HG03342 (cell line): Measurements from ENCODE around the gene ANKRD34A.
"Not testable (repeated sequence)": the region's sequence is repeated elsewhere in the genome, so short reads cannot be mapped to it uniquely, and the experiment has no call there.

ENCODE experiments used
- ATAC-seq: cut with Tn5 transposase; IDR thresholded peaks from one replicate; pipeline ENCODE4 v1.9.1; 2021; ENCODE audit warnings: mild to moderate bottlenecking, moderate library complexity; ENCODE audit not compliant: unreplicated experiment

ANKRD34A gene

DNA sequence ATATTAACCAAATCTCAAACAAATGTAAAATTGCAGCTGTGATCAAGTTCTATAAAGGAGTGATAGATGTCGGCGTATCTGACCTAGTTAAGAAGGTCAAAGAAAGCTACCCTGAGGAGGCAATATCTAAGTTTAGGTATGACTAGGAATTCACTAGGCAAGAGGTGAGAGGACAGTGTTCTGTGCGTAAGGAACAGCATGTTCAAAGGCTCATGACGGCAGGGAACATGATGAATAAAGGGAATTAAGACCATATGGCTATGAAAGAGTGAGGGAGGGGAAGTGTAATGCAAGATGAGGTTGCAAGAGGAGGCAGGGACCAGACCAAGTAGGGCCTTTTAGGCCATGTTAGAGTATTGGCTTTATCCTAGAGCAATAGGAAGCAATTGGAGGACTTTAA, 15.2 kb downstream of the ANKRD34A start:
- no peak for ATAC-seq

DNA sequence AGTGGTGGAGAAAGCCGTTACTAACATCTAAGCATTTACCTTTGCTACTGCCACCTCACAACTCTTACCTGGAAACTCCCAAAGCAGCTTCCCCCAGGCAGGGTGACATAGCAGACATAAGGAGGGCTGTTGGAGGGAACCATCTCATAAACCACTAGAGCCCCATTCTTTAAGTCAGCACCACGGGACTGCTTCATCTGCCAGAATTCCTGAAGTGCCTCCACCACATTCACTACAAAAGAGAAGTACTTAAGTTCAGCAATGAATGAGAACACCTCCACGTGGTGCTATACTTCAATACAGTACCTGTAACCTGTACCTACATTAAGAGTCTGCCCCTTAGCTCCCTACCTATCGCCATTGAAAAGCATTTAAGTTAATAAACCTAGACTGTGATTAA, 16.8 kb downstream of the ANKRD34A start:
- no peak for ATAC-seq

DNA sequence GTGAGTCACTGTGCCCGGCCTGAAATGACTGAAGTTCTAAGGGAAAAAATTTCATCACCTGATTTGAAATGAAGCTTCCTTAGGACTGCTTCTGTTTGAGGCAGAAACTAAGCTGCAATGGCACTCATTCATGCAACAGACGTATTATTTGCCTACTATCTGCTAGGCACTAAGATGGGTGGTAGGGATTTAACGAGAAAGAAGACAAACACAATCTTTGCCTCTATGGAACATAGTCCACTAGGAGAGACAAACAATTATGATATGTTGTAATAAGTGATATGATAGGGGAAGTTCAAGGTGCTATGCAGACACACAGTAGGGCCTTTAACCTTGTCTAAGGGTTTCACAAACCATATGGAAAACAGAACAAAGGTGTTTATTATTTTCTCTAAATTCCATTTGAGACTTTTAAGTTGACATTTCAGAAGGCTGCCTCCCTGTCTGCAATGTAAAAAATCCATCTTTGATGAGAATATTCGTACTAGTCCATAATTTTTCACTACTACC, 17.8 kb downstream of the ANKRD34A start:
- ATAC-seq, result no peak

DNA sequence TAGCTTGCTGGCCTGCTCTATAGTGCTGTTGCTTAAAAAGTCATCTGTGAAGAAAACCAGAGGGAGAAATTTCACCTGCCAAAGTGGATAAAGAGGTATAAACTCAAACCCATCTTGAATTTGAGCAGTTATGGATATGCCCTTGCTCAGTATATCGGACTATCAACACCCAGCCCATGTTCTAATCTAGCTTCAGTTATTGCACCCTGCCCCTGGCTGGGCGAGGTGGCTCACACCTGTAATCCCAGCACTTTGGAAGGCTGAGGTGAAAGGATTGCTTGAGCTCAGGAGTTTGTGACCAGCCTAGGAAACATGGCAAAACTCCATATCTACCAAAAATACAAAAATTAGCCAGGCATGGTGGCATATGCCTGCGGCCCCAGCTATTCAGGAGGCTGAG, 19.8 kb downstream of the ANKRD34A start:
- ATAC-seq, result no peak

DNA sequence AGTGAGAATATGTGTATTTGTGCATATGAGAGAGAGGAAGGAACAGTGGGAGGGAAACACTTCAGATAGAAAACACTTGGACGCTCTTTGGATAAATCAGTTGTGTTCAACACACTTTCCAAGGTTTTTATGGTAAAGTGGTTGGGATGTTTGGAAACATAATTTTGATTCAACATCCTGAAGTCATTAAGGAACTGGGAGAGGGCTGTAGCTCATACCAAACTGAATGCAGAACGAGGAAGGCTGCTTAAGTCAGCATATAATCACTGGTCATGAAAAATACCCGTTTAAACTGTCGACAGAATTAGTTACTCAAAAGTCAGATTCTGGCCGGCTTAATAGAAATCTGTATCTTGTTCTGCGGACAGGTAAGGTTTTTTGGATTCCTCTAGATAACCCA, 21.5 kb downstream of the ANKRD34A start:
- no peak for ATAC-seq

DNA sequence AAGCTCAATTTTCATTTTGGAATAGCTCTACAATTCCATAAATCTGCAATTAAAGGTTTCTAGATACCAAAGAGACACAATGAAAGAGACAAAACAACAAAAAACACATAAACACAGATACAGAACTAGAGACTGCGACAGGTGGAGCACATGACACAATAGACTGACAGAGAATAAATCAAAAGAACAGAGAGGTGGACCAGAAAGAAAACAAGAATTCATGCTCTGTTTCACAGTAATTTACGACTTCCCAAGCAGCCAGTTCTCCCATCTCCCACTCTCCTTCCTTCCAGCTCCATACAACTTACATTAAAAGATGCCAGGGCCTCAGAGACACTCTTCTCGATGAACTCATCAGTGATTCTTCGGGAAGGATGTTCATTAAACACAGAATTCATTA, 22.0 kb downstream of the ANKRD34A start:
- no peak for ATAC-seq

DNA sequence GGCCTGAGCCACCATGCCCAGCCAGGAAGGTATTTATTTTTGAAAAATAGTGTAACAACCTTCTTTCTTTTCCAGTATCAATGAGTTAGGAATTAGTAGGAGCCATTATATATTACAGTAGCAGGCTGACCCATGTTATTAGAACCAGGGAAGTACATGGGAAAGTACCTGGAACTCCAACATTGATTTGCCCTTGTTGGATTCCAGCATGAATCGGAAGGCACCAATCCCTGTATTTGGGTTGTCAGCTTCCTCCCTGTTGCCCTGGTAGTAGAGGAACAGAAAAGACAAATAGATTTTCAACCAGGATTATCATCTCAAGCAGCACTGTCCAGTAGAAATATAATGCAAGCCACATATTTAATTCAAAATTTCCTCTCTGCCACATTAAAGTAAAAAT, 26.9 kb downstream of the ANKRD34A start:
- ATAC-seq, result no peak

DNA sequence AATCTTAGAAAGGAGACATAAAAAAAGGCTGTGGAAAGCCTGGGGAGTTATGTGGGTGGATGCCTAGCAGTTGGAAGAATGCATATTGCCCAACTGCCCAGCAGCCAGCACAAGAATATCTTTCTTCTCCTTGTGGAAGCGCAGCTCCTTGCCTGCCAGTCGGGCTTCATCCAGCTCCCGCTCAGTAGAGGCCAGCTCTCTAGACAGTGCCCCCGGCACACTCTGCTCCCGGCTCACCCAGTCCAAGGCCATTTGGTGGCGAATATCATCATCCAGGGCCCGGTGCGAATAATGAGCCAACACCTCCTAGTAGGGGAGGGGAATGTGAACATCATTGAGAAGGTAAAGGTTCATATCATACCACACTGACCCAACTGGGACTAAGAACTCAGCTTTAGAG, 28.1 kb downstream of the ANKRD34A start:
- ATAC-seq, result no peak

DNA sequence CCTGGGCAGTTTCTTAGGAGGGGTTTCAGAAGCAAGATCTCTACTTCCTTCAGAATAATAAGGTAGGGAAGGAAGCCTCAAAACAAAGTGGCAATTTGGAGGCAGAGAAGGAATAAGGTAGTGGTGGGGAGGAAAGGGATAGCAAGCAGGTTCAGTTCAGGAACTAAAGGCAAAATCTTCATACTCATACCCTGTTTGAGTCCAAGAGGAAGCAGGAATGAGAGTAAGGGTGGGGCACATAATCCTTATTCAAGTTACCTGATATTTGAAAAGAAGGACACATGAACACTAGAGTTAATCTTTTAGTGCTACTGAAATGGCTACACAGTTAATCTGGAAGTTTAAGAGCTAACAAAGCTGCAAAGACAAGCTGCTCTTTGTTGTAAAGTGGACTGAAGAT, 28.7 kb downstream of the ANKRD34A start:
- no peak for ATAC-seq

DNA sequence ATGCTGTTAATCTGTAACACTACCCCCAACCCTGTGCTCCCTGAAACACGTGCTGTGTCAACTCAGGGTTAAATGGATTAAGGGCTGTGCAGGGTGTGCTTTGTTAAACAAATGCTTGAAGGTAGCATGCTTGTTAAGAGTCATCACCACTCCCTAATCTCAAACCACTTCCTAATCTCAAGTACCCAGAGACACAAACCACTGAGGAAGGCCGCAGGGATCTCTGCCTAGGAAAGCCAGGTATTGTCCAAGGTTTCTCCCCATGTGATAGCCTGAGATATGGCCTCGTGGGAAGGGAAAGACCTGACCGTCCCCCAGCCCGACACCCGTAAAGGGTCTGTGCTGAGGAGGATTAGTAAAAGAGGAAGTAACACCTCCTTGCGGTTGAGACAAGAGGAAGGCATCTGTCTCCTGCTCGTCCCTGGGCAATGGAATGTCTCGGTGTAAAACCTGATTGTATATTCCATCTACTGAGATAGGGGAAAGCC, 31.8 kb downstream of the ANKRD34A start:
- ATAC-seq, result not testable (repeated sequence)

DNA sequence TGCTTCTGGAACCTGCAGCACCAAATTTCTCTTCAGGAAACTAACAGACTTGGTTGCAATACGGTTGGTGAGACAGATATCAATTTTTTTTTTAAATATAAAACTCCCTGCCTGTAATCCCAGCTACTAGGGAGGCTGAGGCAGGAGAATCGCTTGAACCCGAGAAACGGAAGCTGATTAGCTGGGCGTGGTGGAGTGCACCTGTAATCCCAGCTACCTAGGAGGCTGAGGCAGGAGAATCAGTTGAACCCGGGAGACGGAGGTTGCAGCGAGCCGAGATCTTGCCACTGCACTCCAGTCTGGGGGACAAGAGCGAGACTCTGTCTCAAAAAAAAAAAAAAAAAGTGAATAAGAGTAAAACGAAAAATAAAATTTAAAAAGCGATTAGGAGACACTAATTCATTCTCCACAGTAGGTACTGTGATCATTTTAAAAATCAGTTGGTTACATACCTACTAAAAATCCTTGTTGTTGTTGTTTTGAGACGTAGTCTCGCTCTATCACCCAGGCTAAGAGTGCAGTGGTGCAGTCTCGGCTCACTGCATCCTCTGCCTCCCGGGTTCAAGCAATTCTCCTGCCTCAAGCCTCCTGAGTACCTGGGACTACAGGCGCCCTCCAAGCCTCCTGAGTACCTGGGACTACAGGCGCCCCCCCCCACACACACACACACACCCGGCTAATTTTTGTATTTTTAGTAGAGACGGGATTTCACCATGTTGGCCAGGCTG, 36.3 kb downstream of the ANKRD34A start:
- ATAC-seq, result no peak

DNA sequence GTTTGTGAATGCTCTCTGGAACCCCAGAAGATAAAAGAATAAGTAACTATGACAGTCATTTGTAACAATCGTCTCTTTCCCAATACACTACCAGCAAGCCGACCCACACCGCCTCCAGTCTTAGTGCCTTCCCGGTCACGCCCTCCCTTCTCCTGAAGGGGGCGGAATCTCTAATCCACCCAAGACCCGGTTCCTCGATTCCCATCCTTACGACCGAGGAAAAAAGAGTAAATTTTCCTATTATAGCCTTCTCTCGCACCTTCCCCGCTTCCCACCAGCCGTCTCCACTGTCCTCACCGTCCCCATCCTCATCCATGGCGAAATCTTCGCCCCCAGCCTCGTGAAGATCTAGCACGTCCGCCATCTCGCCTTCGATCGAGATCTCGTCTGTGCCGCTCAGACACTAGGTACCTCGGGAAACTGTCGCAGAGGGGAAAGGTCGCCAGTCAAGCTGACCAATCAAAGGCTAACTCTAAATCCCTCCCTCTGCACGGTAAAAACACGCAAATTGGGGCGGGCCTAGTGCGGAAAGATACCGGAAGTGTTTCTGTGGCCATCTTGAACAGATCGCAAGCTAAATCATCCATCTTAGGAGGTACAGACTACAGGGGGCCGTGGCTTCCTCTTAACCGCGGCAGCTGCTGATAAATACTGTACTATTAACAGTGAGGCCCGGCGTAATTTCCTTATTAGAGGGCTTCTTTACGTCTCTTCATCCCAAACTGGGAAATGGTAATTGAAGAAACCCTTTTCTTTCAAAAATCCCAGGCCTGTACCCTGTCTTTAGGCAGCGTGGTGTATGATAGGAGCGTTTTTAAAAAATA, 37.1 kb downstream of the ANKRD34A start, which contains the start of gene RBM8A:
RBM8A (minus strand) TSS at position 422 of the 824 bp plus-strand sequence; CDS start at position 364, 58 bp downstream.
- ATAC-seq, result peak; percentile 93

DNA sequence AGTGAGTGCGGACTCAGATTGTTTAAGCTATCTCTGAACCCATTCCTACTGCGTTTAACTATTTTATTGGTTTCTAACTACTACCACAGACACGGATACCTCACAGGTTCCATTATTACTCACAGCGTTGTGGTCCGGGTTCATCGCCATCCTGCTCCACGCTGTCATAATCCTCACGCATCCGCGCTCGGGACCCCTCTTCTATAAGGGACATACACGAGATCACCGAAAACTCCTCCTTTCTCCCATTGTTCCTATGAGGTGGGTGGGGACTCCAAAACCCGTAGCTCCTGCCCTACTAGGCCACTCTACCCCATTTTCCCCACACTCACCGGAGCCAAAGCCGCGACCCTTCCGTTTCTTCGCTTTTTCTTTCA, 37.7 kb downstream of the ANKRD34A start:
- no peak for ATAC-seq

DNA sequence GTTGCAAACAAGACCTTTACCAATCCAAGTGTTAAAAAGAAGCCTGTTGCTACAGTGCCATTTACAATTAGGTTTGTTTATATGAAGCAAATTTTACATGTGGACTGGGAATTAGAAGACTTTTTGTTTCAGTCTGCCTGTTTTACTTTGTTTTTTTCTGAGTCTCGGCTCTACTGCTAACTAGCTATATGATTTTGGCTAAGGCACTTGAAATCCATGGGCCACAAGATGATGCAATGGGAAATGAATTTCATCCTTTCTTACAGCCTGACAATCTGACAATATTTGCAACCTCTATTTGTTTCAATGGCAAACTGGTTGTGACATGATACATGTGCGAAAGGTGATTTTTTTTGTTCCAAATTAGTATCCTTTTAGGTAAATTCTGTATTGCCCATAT, 42.1 kb downstream of the ANKRD34A start:
- ATAC-seq, result no peak

DNA sequence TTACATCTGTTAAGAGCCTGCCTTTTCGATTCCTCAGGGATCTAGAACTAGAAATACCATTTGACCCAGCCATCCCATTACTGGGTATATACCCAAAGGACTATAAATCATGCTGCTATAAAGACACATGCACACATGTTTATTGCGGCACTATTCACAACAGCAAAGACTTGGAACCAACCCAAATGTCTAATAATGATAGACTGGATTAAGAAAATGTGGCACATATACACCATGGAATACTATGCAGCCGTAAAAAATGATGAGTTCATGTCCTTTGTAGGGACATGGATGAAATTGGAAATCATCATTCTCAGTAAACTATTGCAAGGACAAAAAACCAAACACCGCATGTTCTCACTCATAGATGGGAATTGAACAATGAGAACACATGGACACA, 44.1 kb downstream of the ANKRD34A start:
- not testable (repeated sequence) for ATAC-seq

DNA sequence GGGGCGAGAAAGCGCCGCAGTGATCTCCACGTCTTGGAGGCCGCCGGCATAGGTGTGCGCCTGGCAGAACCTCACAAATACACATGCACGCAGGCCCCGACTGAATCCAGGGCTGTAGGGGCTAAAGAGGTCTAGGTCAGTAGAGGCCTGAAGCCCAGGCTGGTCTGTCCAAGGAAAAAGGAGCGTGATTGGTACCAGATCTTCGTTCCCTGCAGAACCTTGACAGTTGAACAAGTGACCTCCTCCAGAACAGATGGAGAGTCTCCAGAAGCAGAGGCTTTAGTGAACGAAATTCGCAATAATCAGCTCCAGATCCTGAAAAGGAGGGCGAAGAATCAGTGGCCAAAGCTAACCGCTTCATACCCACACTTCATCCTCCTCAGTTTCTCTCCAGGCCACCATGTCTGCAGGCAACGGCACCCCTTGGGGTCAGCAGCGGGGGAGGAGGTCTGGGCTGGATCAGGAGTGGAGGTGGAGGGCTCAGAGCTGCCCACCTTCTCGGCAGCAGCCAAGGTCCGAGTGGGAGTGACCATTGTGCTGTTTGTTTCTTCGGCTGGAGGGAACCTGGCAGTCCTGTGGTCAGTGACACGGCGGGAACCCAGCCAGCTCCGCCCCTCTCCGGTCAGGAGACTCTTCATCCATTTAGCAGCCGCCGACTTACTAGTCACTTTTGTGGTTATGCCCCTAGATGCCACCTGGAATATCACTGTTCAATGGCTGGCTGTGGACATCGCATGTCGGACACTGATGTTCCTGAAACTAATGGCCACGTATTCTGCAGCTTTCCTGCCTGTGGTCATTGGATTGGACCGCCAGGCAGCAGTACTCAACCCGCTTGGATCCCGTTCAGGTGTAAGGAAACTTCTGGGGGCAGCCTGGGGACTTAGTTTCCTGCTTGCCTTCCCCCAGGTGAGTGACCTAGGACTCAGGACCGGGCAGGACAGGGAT, 45.1 kb downstream of the ANKRD34A start:
- ATAC-seq, result peak; percentile 84

DNA sequence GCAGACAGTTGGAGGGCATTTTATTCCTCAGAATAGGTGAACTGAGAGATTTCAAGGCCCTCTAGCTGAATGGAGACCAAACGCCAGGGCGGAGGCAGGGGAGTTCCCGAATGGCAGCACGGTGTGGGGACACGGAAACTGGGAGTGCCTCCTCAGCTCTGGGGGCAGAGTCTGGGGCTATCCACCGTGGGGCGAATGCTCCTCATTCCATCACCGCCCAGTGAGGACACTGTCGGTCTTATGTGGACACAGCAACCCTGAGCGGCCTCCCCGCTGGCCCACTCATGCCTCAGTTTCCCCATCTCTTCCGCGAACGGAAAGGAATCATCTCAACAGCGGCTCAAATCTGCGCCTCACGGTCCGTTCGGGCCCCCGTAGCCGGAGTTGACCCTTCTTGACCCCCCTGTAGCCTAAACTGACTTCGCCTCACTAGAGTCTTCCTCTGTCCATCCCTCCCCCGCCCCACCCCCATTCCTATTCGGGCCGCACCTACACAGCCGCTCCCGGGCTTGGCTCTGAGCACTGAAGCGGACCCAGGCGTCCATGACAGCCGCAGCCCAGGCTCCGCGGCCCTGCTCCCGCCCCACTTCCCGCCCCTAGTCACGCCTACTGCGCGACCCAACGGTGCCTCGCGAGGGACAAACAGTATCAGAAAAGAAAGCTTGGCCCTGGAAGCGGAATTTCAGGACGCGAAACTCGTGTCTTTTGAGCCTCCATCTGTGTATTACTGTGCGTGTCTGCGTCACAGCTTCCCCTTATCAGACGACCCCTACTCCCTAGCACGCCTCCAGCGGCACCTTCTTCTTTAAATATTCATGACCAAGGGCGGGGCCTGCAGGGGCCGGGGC, 46.0 kb downstream of the ANKRD34A start, which contains the start of gene PEX11B:
PEX11B (minus strand) TSS at position 574 of the 848 bp plus-strand sequence; CDS start at position 545, 29 bp downstream.
- ATAC-seq, result peak; percentile 79

DNA sequence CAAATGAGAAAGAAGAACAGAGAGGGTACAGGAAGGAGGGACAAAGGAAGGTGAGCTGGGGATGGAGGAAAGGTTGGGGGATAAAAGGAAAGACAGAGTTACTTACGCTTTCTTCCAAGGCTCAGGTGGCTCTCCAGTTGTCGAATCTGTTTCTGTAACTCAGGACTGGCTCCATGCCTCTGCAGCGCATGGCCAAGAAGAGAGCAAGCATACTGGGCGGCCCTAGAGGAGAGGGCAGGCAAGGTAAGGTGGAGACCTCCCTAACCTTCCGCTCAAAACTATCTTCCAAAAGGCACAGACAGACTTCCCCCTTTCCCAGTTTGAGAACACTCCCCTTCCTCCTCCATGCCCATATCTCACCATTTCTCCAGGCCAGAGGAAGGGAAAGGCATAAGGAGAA, 46.8 kb downstream of the ANKRD34A start:
- no peak for ATAC-seq

DNA sequence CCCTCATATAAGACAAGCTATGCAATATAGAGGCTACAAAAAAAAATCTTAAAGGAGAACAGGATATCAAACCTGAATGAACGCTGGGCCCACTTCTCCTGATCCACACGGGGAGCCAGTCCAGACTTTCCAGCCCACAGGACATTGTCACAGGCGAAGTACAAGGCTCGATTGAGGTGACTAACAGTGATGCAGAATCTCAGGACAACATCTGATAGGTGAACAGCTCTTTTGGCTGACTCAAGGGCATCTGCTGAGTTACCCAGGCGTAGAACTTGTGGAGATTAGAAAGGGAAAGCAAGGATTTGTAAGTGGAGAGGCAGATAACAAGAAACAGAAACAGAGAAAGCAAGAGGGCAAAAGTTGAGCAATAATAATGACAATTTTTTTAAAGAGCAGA, 47.6 kb downstream of the ANKRD34A start:
- ATAC-seq, result no peak
